HG03565 (cell line): ENCODE results near the gene WDPCP.
"Not testable (repeated sequence)": the region's sequence is repeated elsewhere in the genome, so short reads cannot be mapped to it uniquely, and the experiment has no call there.

Experiments used
- ATAC-seq: cut with Tn5 transposase; IDR thresholded peaks from one replicate; pipeline ENCODE4 v1.9.1; 2021; ENCODE audit warnings: mild to moderate bottlenecking, moderate library complexity; ENCODE audit not compliant: unreplicated experiment

WDPCP gene

DNA sequence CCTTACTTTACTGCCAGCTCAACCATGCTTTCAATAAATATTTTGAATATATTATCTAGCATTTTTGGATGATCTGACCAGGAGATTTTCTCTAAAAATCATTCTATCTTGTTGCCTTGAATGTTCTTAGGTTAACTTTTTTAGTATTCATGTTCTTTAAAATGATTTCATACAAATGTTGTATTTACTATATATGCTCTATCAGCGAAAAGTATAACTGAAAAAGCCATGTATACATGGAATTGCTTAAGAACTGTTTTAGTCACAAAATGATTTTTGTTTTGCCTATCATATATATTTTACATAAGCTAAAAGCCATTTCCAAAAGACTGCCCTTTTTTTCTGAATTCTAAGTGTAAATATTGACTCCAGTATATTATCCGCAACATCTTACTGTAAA lies 213.9 kb downstream of the WDPCP start:
- ATAC-seq: no peak

DNA sequence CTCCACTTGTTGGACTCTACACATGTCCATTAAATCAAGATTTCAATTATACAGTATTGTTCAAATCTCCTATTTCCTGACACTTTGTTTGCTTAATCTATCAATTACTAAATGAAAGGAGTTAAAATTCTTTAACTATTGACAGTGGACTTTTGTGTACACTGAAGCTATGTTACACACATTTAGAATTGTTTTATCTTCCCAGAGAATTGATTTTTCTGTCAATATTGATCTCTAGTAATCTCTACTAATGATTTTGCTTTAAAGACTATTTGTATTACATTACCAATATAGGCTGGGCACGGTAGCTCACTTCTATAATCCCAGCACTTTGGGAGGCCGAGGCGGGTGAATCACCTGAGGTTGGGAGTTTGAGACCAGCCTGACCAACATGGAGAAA lies 215.7 kb downstream of the WDPCP start:
- ATAC-seq: no peak

DNA sequence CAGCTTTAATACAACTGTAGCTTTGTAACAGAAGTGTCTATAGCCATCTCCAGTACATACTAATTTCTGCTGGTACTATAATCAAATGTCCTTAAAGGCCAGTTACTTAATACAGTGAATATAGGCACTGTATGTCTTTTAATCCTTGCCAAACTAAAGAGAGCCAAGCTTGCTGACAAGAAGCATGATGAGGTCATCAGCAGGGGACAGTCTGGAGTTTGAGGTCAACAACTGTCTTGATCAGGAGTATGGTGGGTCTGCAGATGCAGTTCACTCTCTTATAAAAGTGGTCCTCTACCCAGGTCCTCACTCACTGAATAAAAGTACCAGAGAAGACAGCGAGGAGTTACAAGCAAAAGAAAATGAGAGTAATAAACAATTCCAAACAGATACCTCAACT lies 219.1 kb downstream of the WDPCP start:
- no peak for ATAC-seq

DNA sequence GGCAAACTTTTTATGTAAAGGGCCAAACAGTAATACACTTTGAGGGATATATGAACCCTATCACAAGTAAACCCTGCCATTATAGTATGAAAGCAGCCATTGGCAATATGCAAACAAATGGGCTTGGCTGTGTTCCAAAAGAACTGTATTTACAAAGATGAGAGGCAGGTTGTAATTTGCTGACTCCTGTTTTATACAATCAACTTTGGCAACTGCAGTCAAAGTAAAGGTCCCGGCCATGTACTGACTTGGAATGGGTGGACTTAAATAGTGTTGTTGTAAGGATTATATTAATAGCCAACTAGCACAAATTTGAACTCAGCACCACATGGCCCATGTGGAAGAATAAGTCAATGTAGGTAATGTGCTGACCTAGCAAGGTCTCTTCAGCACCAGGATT lies 223.4 kb downstream of the WDPCP start:
- no peak for ATAC-seq

DNA sequence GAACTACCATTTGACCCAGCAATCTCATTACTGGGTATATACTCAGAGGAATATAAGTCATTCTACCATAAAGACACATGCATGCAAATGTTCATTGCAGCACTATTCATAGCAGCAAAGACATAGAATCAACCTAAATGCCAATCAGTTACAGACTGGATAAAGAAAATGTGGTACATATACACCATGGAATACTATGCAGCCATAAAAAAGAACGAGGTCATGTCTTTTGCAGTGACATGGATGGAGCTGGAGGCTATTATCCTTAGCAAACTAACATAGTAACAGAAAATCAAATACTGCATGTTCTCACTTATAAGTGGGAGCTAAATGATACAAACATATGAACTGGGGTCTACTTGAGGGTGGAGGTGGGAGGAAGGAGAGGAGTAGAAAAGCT lies 230.6 kb downstream of the WDPCP start:
- not testable (repeated sequence) for ATAC-seq

DNA sequence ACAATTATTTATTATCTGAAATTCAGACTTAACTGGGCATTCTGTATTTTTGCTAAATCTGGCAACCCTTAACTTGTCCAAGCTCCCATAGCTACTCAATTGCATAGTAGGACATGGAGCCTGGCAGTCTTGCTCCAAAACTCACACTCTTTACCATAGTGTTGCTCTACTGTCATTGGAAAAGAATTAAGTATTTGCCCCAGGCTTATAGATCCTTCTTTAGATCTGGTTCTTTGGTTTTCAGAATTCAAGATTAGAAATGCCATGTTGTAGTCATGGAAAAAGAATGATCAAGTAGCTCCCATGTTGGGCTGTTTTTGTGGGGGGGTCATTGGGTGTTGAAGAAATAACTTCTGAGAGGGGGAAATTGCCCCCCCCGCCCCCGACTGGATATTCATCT lies 240.9 kb downstream of the WDPCP start:
- no peak for ATAC-seq

DNA sequence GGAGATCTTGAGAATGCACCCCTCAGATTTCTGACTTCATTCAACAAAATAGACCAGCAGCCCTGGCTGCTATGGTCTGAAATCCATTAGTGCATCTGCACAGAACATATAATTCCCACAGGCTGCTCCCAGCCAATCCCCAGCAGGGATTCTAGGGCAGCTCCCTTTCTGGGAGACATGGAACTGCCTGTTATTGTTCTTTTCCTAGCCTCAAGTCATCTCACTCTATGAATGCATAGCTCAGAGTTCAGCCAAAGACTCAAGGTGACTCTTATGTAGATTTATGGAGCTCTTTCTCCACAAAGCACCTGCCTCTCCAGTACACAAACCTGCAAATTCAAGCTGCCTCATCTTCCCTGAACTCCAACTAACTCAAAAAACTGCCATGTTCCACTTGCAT lies 241.9 kb downstream of the WDPCP start:
- ATAC-seq: no peak

DNA sequence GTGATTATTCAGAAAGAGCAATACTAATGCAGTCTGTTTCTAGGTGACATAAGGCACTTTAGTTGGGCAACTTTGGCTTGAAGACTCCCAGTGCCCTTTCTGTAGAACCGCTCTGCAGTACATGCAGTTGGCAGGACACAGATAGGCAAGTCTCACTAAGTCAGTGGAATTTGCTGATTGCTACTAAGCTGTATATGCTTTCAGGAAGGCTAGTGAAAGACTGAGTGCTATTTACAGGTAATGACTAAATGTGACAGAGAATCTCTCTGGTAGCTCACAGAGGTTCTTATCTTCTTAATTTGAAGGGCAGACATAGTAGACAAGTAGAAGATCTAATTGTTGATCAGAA lies 243.0 kb downstream of the WDPCP start:
- no peak for ATAC-seq

DNA sequence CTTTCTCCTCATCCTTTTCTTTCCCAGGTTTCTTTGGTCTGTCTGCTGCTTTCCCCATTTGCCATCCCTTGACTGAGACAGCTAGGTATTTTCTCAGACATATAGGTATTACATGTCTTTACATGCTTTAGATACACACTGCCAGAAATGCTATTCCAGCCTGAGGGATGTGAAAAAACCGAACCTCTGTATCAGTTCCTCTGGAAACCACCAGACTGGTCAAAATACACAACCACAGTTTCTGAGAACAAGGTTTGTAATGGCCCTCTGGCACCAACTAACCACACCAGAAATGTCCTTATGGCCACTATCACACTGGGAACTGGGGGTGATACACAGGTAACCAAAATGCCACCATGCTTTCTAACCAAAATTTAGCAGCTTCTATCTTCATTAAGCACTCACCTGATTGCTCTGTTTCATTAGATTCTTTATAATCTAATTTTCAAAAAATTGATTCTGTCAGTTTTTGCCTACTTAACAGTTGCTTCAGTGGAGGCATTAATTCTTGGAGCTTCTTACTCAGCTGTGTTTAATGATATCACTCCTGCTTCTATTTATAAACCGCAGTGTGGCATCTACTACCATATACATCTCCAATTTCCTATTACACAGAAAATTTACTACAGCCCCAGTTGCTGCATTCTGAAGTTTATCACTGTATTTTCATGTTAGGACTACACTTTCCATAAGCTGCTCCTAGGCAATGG lies 243.5 kb downstream of the WDPCP start:
- no peak for ATAC-seq

DNA sequence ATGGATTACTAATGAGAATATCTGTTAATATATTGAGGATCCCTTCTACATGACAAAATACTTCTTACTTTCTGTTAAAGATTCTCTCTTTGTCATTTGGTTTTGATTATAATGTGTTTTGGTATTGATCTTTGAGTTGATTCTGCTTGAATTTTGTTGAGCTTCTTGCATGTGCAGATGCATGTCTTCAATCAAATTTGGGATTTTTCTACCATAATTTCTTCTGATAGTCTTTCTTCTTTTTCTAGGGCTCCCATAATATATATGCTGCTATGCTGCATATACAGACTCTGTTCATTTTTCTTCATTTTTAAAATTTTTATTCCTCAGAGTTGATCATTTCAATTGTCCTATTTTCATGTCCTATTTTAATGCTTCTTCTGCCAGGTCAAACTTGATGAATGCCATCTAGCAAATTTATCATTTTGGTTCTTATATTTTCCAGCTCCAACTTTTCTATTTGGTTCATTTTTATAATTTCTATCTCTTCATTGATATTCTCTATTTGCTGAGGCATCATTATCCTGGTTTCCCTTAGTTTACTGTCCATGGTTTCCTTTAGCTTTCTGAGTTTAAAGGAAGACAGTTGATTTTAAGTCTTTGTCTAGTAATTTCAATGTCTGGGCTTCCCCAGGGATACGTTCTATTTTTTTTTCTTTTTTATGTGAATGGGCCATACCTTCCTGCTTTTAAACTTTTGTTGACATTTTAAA lies 244.7 kb downstream of the WDPCP start:
- no peak for ATAC-seq

DNA sequence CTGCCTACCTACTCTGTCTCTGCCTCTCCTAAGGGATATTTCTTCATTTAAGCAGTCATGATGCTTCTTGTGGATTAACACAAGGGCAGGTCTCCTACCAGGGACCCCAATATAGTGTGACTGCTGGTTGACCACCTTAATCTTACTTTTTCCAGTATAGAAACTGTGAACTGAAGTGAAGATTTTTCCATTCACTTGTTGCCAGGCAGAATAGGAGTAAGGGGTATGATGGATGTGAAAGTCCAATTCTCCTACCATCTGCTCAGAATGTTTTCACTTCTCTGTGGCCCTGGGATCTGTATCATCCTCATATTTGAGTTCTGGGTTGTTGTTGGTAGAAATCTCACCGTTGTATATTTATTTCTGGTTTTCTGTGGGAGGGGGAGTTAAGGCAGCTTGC lies 247.8 kb downstream of the WDPCP start:
- no peak for ATAC-seq

DNA sequence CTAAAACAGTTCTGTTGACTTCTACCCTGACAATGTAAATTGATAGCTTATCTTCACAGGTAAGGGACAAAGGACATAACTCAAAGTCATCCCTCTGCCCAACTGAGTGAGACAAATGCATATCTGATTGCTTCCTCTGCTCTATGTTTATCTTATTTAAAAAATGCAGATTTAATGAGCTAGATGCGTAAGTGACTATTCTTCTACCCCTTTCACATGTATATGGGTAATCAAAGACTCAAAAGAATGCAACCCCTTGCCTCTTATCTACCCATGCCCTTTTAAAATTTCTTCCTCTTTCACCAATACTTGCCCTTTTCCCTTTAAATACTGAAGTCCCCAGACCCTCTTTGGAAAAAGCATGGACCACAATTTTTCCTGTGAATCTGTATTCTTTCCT lies 253.4 kb downstream of the WDPCP start:
- ATAC-seq: no peak

DNA sequence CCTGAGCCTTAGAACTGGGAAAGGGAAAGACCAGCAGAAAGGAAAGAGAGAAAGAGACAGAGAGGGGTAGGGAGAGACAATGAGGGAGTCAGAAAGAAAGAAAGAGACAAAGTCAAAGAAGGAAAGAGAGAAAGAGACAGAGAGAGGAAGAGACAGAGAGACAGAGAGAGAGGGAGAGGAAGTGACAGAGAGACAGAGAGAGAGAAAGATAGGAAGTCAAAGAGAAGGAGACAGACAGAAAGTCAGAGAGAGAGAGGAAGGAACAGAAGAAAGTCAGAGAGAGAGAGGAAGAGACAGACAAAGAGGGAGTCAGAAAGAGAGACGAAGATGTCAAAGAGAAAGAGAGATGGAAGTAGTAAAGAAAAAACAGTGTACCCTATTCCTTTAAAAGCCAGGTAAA lies 261.8 kb downstream of the WDPCP start:
- ATAC-seq: no peak

DNA sequence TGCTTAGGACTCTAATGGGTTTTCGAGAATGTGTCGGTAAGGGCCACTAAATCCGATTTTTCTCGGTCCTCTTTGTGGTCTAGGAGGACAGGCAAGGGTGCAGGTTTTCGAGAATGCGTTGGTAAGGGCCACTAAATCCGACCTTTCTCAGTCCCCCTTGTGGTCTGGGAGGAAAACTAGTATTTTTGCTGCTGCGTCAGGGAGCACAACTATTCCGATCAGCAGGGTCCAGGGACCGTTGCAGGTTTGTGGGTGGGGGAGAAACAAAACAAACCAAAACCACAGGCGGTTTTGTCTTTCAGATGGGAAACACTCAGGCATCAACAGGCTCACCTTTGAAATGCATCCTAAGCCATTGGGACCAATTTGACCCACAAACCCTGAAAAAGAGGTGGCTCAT lies 264.6 kb downstream of the WDPCP start:
- ATAC-seq: not testable (repeated sequence)

DNA sequence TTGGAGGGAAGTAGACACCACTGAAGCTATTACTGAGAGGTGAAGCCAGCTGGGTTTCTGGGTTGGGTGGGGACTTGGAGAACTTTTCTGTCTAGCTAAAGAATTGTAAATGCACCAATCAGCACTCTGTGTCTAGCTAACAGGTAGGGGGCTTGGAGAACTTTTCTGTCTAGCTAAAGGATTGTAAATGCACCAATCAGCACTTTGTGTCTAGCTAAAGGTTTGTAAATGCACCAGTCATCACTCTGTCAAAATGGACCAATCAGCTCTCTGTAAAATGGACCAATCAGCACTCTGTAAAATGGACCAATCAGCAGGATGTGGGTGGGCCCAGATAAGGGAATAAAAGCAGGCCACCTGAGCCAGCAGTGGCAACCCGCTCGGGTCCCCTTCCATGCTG lies 266.3 kb downstream of the WDPCP start:
- ATAC-seq: not testable (repeated sequence)

DNA sequence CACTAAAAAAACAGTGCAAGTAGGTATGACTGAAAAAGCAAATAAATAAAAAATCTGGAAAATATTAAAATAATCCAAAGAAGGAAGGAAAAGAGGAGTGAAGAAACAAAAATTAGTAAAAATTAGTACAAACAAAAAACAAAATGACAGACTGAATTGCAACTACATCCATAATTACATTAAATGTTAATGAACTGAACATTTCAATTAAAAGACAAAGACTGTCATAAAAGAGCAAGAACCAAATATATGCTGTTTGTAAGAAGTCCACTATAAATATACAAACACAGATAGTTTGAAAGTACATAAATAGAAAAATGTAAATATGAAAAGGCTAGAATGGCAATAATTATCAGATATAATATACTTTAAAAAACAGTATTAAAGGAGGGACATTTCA lies 267.6 kb downstream of the WDPCP start:
- no peak for ATAC-seq

DNA sequence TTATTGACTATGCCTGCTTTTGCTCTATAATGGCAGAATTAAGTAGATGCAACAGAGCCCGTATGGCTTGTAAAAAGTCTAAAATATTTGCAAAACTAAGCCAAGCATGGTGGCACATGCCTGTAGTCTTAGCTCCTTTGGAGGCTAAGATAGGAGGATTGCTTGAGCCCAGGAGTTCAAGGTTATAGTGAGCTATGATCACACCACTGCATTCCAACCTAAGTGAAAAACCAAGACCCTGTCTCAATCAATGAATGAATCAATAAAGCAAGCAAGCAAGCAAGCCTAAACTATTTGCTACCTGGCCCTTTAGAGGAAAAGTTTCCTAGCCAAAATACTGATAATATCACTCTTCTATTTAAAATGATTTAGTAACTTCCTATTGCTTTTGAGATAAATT lies 277.7 kb downstream of the WDPCP start:
- no peak for ATAC-seq

DNA sequence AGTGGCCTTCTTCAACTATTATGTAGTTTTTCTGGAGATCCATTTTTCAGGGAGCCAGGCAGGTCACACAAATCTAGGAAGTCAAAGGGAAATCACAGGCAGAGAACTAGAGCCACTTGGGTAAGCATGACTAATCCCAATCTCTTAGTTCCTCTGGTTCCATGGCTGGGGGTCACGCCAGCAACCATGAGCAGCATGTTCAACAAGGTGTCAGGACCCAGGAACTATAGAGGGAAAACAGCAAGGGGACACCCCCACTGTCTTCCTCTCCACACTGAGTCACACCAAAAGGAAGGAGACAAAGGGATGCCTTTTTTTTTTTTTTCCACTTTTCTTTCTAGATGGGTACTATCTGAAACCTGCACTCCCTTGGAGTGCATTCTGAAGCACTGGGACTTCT lies 286.8 kb downstream of the WDPCP start:
- no peak for ATAC-seq

DNA sequence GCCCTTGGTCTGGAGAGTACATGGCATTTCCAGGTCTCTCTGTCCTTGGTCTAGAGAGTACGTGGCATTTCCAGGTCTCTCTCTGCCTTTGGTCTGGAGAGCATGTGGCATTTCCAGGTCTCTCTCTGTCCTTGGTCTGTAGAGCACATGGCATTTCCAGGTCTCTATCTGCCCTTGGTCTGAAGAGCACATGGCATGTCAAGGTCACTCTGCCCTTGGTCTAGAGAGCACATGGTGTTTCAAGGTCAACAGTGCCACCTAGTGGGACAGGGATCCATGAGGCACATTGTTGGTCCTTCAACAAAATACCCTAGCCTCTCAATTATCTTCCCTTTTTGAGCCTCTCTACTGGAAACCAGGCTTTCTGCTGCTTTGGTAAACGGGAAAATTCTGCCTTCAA lies 287.4 kb downstream of the WDPCP start:
- no peak for ATAC-seq

DNA sequence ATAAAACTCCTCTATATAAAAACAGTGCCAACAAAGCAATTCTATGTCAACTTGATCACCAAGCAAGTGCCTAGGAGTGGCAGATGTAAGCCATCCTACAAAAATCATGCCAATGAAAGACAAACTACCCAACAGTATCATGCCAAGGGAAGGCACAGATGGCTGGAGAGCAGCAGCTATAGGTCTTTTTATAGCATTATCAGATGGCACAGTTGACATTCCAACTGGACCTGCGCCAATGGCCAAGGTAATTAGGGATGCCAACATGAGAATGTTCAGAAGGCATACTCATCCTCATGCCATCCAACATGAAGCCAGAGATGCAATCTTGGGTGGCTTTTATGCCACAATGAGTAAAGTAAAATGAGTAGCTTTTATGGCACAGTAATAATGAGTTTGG lies 300.3 kb downstream of the WDPCP start:
- ATAC-seq: no peak

DNA sequence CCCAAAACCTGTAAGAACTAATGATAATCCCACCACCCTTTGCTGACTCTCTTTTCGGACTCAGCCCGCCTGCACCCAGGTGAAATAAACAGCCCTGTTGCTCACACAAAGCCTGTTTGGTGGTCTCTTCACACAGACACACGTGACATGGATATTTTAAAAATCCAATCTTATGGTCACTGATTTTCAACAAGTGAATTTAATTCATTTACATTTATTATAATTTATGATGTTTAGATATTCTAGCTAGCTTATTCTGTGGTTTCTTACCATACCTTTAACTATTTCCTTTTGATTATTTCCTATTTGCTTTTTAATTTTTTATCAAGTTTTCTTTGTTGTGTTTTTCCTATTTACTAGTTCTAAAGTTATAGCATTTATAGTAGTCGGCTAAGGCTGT lies 301.8 kb downstream of the WDPCP start:
- not testable (repeated sequence) for ATAC-seq

DNA sequence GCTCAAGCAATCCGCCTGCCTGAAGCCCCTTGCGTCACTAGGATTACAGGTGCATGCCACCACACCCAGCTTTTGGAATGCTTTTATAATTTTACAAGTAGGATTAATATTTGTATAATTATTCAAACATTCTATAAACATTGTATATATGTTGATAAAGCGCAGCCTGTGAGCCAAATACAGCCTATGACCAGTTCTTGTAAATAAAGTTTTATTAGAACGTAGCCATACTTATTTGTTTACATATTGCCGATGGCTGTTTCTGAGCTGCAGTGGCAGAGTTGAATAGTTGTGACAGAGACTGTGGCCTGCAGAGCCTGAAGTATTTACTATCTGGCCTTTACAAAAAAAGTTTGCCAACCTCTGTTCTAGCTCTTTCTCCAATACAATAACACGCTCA lies 305.0 kb downstream of the WDPCP start:
- no peak for ATAC-seq

DNA sequence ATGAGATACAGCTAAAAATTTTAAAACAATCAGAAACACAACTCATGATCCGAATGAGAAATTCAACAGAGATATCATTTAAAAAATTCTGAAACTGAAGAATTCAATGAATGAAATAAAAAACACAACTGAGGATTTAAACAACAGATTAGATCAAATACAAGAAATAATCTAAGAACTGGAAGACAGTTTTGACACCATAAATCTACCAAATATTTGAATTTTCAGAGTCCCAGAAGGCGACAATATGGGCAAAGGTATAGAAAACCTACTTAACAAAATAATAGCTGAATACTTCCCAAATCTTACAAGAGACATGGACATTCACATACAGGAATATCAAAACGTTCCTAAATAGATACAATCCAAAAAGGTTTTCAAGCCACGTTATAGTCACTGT lies 315.7 kb downstream of the WDPCP start:
- ATAC-seq: no peak
